A549 treated with Hydrocortisone at 1 μM for 4 hours (cell line): ENCODE results near the gene ZBED6. TPM values are rescaled to one million over a fixed set of nuclear protein-coding genes. Genes with fewer than 3 reads are reported as not detected.

ENCODE experiments used
- total RNA-seq: library from RNA; stranded (reverse); fragments of 200-300 nt; extraction: Qiagen RNA extraction; gene quantifications from 5 replicates; pipeline ENCODE4 v1.2.3, GENCODE V29; 2022

ZBED6 gene, protein sequence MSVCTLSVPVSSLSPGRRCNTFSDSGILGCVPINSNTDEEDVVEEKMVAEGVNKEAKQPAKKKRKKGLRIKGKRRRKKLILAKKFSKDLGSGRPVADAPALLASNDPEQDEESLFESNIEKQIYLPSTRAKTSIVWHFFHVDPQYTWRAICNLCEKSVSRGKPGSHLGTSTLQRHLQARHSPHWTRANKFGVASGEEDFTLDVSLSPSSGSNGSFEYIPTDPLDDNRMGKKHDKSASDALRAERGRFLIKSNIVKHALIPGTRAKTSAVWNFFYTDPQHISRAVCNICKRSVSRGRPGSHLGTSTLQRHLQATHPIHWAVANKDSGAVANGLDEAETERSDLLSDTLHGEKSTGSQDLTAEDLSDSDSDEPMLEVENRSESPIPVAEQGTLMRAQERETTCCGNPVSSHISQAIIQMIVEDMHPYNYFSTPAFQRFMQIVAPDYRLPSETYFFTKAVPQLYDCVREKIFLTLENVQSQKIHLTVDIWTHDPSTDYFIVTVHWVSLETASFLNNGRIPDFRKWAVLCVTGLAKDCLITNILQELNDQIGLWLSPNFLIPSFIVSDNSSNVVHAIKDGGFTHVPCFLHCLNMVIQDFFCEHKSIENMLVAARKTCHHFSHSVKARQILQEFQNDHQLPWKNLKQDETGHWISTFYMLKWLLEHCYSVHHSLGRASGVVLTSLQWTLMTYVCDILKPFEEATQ (N-terminal part only)
- 1.1 to 4.0 TPM (median 3.0 TPM) in 5 replicates for total RNA-seq

DNA sequence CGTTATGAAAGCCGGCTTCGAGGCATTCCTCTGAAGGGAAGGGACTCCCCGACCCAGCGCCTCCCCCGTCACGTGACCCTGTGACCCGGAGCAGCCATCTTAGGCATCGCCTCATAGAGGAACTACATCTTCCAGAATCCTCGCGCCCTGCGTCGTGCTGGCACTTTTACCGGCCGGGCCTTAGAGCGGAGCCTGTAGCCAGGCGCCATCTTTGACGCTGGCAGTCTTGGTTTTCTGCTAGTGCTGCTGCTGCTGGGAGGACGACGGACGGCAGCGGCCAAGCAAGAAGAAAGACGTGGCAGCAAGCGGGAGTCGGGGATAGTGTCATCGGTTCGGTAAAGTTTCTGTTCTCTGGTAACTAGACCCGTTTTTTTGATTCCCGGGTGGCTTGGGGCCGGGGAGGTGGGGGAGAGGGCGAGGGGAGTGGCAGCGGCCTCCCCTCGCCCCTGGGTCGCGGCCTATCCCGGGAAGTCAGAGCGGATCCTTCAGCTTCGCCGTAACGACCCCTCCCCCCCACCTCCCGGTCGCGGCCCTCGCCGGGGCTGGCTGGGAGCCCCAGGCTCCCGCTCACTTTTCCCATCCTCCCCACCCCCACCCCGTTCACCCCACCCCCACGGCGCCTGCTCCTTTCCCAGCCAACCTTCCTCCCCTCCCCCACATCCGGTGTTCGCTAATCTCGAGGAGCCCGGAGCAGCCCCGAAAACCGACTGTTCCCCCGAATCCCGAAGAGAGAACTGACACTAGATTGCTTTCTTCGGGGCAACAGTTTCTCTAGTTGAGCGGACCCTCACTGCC lies at the start of gene ZBED6, which contains the start of gene ZC3H11A:
ZBED6 (plus strand) TSS at position 183 of the 795 bp plus-strand sequence. CDS start 1,900 bp downstream, outside the sequence.
ZC3H11A (plus strand) TSS at position 183 of the 795 bp plus-strand sequence. CDS start 21,448 bp downstream, outside the sequence.

DNA sequence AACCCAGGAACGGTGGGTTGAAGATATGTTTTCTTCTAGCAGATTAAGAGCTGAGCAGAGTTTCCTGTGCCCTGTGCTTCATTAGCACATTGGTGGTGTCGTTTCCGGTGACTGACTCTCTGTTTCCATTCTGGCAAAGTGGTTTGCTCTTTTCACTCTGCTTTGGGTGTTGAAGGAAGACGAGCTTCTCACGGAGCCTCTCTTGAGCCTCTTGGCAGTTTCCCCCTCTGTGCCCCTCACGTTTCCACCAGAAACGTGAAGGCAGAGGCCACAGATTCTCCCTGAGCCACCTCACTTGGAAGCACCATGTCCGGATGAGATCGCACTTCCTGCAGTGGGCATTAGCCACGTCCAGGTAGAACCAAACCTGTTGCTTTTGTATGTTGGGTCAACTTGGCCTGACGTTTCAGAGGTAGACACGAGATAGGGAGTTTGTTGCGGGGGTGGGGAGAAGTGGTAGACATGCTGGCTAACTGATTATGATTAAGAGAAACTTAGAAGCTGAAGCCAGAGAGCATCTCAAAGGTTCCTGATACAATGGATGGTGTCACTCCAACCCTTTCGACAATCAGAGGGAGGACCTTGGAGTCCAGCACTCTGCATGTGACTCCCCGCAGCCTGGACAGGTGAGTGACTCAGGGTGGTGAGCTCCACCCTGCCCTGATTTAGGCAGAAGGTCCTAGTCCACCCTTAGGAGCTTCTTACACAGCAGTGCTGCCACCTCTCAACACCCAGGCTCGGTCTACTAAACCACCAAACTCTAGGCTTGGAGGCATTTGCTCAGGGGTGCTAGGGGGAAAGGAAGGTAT lies 30.2 kb upstream of the ZBED6 start, which contains the start of gene LAX1:
LAX1 (plus strand) TSS at position 155 of the 809 bp plus-strand sequence; CDS start at position 538, 383 bp downstream.

Other genes with a start within 250 kb of the ZBED6 start
- gene ATP2B4, start 168.8 kb upstream of the ZBED6 start, total RNA-seq: 16.6 to 29.4 TPM (median 21.2 TPM) in 5 replicates
- not detected in 5 replicates for gene LAX1, start 30.4 kb upstream of the ZBED6 start, total RNA-seq
- gene ZC3H11A, start within 50 bp of the ZBED6 start, total RNA-seq: 38.0 to 58.6 TPM (median 42.4 TPM) in 5 replicates
- 152 to 265 TPM (median 251 TPM) in 5 replicates for gene SNRPE, start 66.0 kb downstream of the ZBED6 start, total RNA-seq